GM20000 (cell line): Measurements from ENCODE around the gene SERGEF.
"Not testable (repeated sequence)": the region's sequence is repeated elsewhere in the genome, so short reads cannot be mapped to it uniquely, and the experiment has no call there.

Experiments
- DNase-seq: peaks from one replicate; pipeline ENCODE4 v3.0.0; 2012; ENCODE audit warnings: low spot score
- TF ChIP-seq, protein P1 (sequence below): IDR thresholded peaks from 2 replicates; pipeline ENCODE4 v1.5.1; 2012; ENCODE audit warnings: mild to moderate bottlenecking, control low read depth; ENCODE audit errors: extremely low read depth, missing control alignments

The SERGEF gene

DNA sequence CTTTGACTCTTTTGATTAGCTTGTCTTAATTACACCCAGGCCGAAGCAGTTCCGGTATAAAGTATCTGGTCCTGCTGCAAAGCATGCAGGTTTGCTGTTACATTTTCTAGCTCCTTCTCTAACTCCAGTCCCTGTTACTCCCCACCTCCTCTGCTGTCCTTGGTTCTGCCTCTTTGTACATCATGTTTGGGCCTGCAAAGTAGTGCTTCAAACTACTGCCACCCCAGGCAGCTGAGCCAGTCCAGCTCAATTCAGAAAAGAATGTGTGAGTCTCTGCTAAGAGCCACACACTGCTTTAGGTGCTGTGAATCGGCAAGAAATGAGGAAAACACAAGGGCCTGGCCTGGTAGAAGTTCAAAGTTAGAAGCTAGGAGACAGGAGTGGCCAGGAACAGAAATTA is 136.0 kb downstream of the SERGEF start:
- TF ChIP-seq, protein P1, sequence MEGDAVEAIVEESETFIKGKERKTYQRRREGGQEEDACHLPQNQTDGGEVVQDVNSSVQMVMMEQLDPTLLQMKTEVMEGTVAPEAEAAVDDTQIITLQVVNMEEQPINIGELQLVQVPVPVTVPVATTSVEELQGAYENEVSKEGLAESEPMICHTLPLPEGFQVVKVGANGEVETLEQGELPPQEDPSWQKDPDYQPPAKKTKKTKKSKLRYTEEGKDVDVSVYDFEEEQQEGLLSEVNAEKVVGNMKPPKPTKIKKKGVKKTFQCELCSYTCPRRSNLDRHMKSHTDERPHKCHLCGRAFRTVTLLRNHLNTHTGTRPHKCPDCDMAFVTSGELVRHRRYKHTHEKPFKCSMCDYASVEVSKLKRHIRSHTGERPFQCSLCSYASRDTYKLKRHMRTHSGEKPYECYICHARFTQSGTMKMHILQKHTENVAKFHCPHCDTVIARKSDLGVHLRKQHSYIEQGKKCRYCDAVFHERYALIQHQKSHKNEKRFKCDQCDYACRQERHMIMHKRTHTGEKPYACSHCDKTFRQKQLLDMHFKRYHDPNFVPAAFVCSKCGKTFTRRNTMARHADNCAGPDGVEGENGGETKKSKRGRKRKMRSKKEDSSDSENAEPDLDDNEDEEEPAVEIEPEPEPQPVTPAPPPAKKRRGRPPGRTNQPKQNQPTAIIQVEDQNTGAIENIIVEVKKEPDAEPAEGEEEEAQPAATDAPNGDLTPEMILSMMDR: no peak
- no peak for DNase-seq

DNA sequence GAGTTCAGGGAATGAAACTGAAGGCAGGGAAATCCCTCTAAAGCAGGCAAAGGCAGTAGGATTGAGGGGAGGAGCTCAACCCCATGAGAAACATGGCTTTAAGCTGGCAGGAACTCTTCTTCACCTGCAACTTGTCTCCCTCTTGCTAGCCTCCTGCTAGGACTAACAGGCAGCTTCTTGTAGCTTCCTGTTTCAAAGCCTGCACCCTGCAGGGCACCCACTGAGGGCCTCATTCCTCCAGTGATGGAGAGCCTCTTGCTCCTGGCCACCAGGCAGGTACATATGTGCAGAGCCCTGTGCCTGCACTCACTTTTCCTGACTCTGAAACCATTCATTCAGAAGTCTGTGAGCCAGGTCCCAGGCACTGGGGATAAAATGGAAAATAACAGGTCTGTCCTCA is 137.0 kb downstream of the SERGEF start:
- no peak for DNase-seq
- TF ChIP-seq, protein P1: no peak

DNA sequence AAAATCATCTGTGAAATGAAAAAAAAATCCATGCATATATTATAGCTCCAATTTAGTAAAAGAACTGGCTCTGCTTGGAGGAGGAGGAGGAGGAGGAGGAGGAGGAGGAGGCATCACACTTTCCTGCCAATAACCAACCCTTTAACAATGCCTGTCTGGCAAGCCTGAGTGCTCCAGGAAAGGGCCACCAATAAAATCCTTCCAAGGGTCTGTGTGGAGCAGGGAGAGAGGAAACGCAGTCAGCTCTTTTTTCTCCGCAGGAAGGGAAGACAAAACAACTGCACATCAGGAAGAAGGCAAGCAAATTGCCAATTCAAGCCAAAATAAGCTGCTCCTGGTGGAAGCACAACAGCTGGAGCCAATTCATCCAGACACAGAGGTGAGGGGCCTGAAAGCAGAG is 139.3 kb downstream of the SERGEF start:
- TF ChIP-seq, protein P1: no peak
- no peak for DNase-seq

DNA sequence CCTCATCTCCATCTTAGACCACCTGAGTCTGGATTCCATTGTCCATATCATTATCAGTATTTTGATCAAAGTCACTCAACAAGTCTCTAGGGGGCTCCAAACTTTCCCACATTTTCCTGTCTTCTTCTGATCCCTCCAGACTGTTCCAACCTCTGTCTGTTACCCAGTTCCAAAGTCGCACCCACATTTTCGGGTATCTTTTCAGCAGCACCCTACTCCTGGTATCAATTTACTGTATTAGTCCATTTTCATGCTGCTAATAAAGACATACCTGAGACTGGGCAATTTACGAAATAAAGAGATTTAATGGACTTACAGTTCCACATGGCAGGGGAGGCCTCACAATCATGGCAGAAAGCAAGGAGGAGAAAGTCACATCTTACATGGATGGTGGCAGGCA is 144.4 kb downstream of the SERGEF start:
- not testable (repeated sequence) for DNase-seq

DNA sequence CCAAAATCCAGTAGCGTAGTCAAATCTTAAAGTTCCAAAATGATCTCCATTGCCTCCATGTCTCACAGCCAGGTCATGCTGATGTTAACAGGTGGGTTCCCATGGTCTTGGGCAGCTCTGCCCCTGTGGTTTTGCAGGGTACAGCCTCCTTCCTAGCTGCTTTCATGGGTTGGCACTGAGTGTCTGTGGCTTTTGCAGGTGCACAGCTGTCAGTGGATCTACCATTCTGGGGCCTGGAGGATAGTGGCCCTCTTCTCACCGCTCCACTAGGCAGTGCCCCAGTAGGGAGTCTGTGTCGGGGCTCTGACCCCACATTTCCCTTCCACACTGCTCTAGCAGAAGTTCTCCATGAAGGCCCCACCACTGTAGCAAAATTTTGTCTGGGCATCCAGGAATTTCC is 145.5 kb downstream of the SERGEF start:
- DNase-seq: no peak
- TF ChIP-seq, protein P1: no peak

DNA sequence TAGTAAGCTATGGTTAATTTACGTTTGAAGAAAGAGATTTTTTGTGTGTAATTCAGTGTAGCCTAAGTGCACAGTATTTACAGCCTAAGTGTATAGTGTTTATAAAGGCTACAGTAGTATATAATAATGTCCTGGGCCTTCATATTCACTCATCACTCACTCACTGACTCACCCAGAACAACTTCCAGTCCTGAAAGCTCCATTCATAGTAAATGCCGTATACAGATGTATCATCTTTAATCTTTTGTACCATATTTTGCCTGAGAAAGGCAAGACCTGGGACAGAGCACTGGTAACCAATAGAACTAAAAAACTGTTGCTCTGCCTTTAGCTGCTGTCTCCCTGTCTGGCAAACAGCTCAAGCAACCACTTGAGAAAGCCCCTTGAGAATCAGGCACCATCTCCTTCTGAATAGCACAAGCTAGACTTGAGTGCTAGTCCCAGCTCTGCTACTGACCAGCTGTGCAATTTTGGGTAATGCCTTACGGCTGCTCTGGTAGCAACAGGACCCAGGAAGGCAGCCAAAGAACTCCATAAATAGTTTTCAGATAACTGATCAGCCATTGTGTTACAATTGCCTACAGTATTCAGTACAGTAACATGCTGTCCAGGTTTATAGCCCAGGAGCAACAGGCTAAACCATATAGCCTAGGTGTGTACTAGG is 146.9 kb downstream of the SERGEF start:
- TF ChIP-seq, protein P1: no peak
- no peak for DNase-seq

DNA sequence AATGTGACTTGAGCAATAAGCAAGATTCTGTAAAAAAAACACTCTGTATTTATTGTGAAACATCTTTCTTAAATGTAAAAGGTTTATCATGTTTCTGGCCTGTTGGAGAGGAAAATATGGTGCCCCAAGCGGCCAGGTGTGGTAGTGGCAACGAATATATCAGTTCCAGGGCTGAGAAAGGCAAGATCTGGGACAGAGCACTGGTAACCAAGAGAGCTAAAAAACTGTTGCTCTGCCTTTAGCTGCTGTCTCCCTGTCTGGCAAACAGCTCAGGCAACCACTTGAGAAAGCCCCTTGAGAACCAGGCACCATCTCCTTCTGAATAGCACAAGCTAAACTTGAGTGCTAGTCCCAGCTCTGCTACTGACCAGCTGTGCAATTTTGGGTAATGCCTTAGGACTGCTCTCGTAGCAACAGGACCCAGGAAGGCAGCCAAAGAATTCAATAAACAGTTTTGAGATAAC is 148.3 kb downstream of the SERGEF start:
- TF ChIP-seq, protein P1: peak; percentile 66

More for the DNA sequence above, 148.3 kb downstream of the SERGEF start:
- DNase-seq: no peak
